Osteoblast (primary cell): ENCODE measurements around the gene KRT17. TPM values are rescaled to one million over a fixed set of nuclear protein-coding genes. Genes with fewer than 3 reads are reported as not detected.

Experiments
- DNase-seq: peaks from one replicate; pipeline ENCODE4 v3.0.0; 2011; ENCODE audit warnings: low spot score, mixed read lengths; ENCODE audit not compliant: insufficient read length; ENCODE audit errors: missing footprints
- H2AFZ ChIP-seq: 2 replicates; pipeline ENCODE4 v1.6.0; 2011; ENCODE audit warnings: mild to moderate bottlenecking, low read length
- H3K27ac ChIP-seq: 2 replicates; pipeline ENCODE4 v1.5.1; 2011; ENCODE audit warnings: mild to moderate bottlenecking, low read depth, low read length, moderate library complexity
- H3K27me3 ChIP-seq: 2 replicates; pipeline ENCODE4 v1.6.0; 2012; ENCODE audit warnings: mild to moderate bottlenecking, control low read depth, inconsistent platforms, low read length, moderate library complexity; ENCODE audit not compliant: insufficient read depth
- H3K36me3 ChIP-seq: 2 replicates; pipeline ENCODE4 v1.5.1; 2011; ENCODE audit warnings: mild to moderate bottlenecking, low read length, control low read depth, moderate library complexity; ENCODE audit not compliant: insufficient read depth
- H3K4me1 ChIP-seq: 2 replicates; pipeline ENCODE4 v1.5.1; 2011; ENCODE audit warnings: mild to moderate bottlenecking, low read length, control low read depth, moderate library complexity; ENCODE audit not compliant: insufficient read depth
- H3K4me2 ChIP-seq: 2 replicates; pipeline ENCODE4 v1.6.0; 2011; ENCODE audit warnings: mild to moderate bottlenecking, low read length; ENCODE audit not compliant: insufficient read depth
- H3K4me3 ChIP-seq: fragments of 200-600 bp; sonication (generic); 3 replicates; pipeline ENCODE4 v1.5.1; 2012; ENCODE audit warnings: mild to moderate bottlenecking, low read length, inconsistent platforms; ENCODE audit not compliant: insufficient read depth
- H3K79me2 ChIP-seq: 2 replicates; pipeline ENCODE4 v1.6.0; 2012; ENCODE audit warnings: mild to moderate bottlenecking, low read length, control low read depth, inconsistent platforms; ENCODE audit not compliant: insufficient read depth
- H3K9me3 ChIP-seq: 2 replicates; pipeline ENCODE4 v1.5.1; 2011; ENCODE audit warnings: low read depth, low read length, control low read depth
- H4K20me1 ChIP-seq: 2 replicates; pipeline ENCODE4 v1.6.0; 2012; ENCODE audit warnings: mild to moderate bottlenecking, low read length, control low read depth; ENCODE audit not compliant: insufficient read depth
- total RNA-seq: library from RNA; depleted of rRNA; stranded (reverse); fragments of >200 nt; gene quantifications from 2 replicates; pipeline ENCODE4 v1.2.3, GENCODE V29; 2012
- TF ChIP-seq, protein P1 (sequence below): IDR thresholded peaks from 2 replicates; pipeline ENCODE4 v1.5.1; 2011; ENCODE audit warnings: mild to moderate bottlenecking, low read depth, low read length, moderate library complexity; ENCODE audit errors: extremely low read depth

The KRT17 gene
- total RNA-seq, 1 donor, result 4.3 TPM

DNA sequence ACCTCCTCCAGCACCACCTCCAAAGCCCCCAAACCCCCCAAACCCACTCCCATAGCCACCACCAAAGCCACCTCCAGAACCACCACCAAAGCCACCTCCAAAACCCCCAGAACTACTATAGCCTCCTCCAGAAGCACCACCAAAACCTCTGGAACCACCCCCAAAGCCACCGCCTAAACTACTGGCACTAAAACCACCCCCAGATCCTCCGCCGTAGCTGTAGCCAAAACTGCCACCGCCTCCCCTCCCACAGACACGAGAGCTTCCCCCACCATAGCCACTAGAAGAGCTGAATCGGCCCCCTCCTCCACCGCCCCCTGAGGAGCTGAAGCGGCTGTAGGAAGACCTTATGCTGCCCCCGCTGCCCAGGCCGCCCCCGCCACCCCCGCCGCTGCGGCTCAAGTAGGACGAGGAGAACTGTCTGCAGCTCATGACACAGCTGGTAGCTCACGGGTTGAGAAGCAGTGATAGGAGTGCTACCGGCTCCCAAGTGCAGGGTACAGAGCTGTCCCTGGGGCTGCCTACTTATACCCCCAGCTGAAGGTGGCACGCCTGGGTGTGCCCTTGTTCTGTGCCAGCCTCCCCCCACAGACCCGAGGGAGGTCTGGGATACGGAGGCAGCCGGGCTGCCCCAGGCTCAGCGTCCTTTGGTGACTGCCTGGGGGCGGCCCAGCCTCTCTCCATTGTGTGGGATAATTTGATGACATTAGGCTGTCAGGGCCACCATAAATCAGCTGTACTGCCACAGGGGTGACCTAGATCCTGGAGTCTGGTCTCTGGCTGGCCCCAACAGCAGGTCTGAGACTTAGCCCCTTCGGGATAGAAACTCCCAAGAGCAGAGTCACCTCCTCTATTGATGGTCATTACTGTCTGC lies 52.6 kb downstream of the KRT17 start, which contains the start of gene KRT9:
Gene KRT9, minus strand, starts transcription at position 499 of the 874 bp plus-strand sequence. Its CDS starts 67 bp downstream, at position 432.
- TF ChIP-seq, protein P1, sequence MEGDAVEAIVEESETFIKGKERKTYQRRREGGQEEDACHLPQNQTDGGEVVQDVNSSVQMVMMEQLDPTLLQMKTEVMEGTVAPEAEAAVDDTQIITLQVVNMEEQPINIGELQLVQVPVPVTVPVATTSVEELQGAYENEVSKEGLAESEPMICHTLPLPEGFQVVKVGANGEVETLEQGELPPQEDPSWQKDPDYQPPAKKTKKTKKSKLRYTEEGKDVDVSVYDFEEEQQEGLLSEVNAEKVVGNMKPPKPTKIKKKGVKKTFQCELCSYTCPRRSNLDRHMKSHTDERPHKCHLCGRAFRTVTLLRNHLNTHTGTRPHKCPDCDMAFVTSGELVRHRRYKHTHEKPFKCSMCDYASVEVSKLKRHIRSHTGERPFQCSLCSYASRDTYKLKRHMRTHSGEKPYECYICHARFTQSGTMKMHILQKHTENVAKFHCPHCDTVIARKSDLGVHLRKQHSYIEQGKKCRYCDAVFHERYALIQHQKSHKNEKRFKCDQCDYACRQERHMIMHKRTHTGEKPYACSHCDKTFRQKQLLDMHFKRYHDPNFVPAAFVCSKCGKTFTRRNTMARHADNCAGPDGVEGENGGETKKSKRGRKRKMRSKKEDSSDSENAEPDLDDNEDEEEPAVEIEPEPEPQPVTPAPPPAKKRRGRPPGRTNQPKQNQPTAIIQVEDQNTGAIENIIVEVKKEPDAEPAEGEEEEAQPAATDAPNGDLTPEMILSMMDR, result no peak
- Histone ChIP-seq H4K20me1 (no peaks in the 10 kb centered on the region), H3K4me3 (no peak within 1 kb of the TSS), H3K4me2 (no peak within 1 kb of the TSS), H3K36me3 (no peaks in the 10 kb centered on the region), H3K27ac (no peak within 1 kb of the TSS), H3K4me1 (no peaks in the 10 kb centered on the region), H3K9me3 (no peaks in the 10 kb centered on the region), H3K79me2 (no peaks in the 10 kb centered on the region), H2AFZ (no peak within 1 kb of the TSS), H3K27me3 (peaks cover 42% of the 10 kb centered on the region)
- no peak for DNase-seq

Other genes starting within 250 kb of the KRT17 start
- gene KRT34, start 242.3 kb downstream of the KRT17 start, total RNA-seq, result 9.4 and 11.2 TPM in 2 replicates
- not detected in 2 replicates for gene KRT31, start 227.0 kb downstream of the KRT17 start, total RNA-seq
- gene KRT37, start 200.0 kb downstream of the KRT17 start, total RNA-seq, result not detected in 2 replicates
- gene KRT38, start 183.6 kb downstream of the KRT17 start, total RNA-seq, result under 0.01 TPM in 2 replicates
- gene KRT32, start 157.2 kb downstream of the KRT17 start, total RNA-seq, result not detected in 2 replicates
- not detected in 2 replicates for gene KRT35, start 143.4 kb downstream of the KRT17 start, total RNA-seq
- 0.36 TPM in 1 of 2 replicates, not detected in the other for gene KRT36, start 134.7 kb downstream of the KRT17 start, total RNA-seq
- not detected in 2 replicates for gene KRT13, start 119.0 kb downstream of the KRT17 start, total RNA-seq
- 0.59 and 0.72 TPM in 2 replicates for gene KRT15, start 105.7 kb downstream of the KRT17 start, total RNA-seq
- gene KRT19, start 96.3 kb downstream of the KRT17 start, total RNA-seq, result 68.8 and 69.0 TPM in 2 replicates
- gene KRT9, start 52.5 kb downstream of the KRT17 start, total RNA-seq, result not detected in 2 replicates
- gene KRT14, start 37.7 kb downstream of the KRT17 start, total RNA-seq, result 12.3 and 23.0 TPM in 2 replicates
- gene KRT16, start 11.8 kb downstream of the KRT17 start, total RNA-seq, result 4.3 and 5.6 TPM in 2 replicates
- gene EIF1, start 64.3 kb upstream of the KRT17 start, total RNA-seq, result 94.5 and 101 TPM in 2 replicates
- not detected in 2 replicates for gene GAST, start 87.8 kb upstream of the KRT17 start, total RNA-seq
- under 0.01 TPM in 1 of 2 replicates, not detected in the other for gene HAP1, start 110.1 kb upstream of the KRT17 start, total RNA-seq
- gene JUP, start 162.1 kb upstream of the KRT17 start, total RNA-seq, result 18.0 and 24.2 TPM in 2 replicates
- gene P3H4, start 187.4 kb upstream of the KRT17 start, total RNA-seq, result 59.7 and 66.6 TPM in 2 replicates
- gene FKBP10, start 188.4 kb upstream of the KRT17 start, total RNA-seq, result 387 and 396 TPM in 2 replicates
- gene NT5C3B, start 211.7 kb upstream of the KRT17 start, total RNA-seq, result 69.8 and 70.4 TPM in 2 replicates
- 0.36 and 0.59 TPM in 2 replicates for gene KLHL10, start 213.2 kb upstream of the KRT17 start, total RNA-seq
- 28.6 and 34.7 TPM in 2 replicates for gene KLHL11, start 240.8 kb upstream of the KRT17 start, total RNA-seq